NCI-H526 treated with DMSO at 0.1 percent for 48 hours (cell line): Measurements from ENCODE around the gene SND1.

Source experiments
- DNase-seq: peaks from one replicate; lab custom pipeline; 2025; lab: John Stamatoyannopoulos, UW

SND1 gene

DNA sequence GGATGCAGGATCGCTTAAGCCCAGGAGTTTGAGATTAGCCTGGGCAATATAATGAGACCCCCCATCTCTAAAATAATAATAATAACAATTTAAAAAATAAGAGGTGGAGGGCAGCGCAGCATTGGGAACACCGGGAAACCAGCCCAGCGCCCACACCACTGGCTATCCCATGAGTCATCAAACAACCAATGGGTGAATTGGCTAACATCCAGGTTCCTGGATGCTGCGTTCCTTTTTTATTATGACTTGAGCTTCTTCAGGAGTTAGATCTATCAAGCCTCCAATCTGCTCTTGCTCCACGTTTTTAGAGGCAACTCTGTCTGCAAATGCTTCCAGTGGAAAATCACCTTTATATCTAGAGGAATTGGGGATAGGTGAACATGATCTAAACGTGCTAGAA lies 389.2 kb downstream of the SND1 start:
- no peak for DNase-seq

GRCh38 chr7:128042012-128042411 lies 390.0 kb downstream of the SND1 start:
- DNase-seq = no peak

GRCh38 chr7:128044064-128044463 lies 392.1 kb downstream of the SND1 start:
- no peak for DNase-seq

GRCh38 chr7:128045158-128045557 lies 393.2 kb downstream of the SND1 start:
- DNase-seq = no peak

DNA sequence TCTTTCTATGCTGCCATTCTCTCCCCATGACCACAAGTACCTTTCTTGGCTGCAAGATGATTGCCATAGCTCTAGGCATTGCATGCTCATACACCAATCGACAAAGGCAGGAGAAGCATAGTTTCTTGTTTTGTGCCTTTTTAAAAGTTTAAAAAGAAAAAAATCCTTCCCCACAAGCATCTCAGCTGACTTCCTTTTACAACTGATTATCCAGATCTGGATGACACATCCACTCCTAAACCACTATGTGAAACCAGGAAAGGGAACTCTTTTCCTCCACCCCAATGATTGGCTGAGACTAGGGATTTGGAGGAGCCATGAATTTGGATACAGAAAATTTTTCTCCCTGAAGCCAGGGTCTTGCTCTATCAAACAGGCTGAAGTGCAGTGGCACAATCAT lies 393.8 kb downstream of the SND1 start:
- no peak for DNase-seq

DNA sequence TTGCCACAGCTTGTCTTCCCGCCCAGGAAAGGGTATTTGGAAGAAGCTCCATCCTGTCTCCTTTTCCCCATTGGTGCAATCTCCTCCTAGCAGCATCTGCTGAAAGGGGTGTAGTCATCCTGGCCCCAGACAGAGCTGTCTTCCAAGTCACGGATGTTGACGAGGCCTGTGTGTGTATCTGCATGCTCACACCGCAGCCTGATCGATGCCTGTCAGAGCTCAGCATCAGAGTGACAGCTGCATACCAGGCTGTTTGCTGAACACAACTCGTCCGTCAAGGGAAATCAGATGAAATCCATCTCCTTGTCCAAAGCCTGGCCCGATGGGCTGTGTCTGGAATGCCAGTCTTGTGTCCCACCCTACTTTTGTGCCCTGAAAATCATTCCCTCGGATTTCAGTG lies 400.4 kb downstream of the SND1 start:
- no peak for DNase-seq

DNA sequence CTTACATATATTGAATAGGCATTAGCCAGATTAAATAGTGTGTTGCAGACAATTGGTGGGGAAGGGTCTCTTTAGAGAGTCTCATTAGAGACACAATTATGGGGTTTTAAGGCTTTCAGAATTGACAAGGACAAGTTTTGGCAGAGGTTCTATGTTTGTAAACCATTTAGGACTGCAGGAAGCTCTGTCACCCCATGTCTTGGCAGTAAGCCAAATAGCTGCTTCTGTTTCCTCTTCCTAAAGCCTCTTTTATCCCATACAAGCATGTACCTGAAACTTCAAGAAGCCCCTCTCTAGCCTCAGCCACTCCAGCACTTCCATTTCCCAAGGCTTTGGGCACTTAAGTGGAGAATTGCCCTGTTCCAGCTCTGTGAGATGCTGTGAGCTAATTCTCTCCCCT lies 401.0 kb downstream of the SND1 start:
- DNase-seq = no peak

DNA sequence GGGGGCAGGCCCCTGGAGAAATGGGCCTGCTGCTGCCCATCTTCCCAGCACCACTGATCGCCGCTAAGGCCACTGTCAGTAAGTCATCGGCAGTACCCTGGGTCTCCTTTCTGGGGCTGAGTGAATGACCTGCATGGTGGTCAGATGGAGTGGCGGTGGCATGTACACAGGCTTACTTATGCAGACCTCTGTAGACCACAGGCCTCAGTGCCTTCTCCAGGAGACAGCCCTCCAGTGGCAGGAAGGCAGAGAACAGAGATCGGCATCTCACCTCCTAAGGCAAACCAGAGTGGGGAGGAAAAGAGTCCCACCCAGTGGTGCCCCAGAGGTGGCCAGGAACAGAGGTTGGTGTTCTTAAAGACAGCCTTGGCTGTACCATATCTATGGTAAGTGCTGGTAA lies 402.0 kb downstream of the SND1 start:
- DNase-seq = no peak

GRCh38 chr7:128054511-128054910 lies 402.5 kb downstream of the SND1 start:
- DNase-seq = no peak

DNA sequence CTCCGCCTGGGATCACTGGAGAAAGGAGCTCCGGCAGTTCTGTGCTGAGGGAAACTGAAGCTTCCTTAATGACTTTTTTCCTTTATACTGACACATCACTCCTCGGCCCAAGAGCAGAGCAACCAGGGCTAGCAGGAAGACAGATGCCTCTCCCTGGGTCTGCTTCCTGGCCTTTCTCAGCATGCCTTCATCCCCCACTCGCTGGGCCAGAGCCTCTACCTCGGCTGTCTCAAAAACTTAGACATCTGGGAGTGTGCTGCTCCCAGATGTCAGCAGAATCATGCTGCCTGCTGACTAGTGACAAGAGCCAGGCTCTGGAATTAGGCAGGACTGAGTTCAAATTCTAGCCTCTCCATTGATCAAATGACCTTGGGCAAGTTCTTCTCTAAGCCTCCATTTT lies 403.6 kb downstream of the SND1 start:
- DNase-seq = no peak

- DNase-seq = no peak
Observed at GRCh38 chr7:128056901-128057300, 404.9 kb downstream of the SND1 start.

DNA sequence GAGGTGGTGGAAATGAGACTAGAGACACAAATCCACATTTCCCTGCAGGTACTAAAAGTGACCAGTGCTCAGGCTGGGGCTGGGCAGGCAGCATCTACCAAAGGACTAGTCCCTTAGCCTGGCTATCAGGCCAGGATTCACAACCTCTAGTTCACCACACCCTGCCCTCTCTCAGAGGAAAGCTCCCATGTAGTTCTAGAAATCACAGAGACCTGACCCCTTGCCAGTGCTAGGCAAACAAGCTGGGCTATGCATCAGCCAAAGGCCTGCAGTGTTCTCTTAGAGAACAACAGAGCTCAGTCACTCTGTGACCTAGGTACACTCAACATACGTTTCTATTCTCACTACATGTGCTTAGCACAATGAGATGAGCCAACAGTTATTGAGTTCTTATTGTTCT lies 405.9 kb downstream of the SND1 start:
- DNase-seq = no peak

DNA sequence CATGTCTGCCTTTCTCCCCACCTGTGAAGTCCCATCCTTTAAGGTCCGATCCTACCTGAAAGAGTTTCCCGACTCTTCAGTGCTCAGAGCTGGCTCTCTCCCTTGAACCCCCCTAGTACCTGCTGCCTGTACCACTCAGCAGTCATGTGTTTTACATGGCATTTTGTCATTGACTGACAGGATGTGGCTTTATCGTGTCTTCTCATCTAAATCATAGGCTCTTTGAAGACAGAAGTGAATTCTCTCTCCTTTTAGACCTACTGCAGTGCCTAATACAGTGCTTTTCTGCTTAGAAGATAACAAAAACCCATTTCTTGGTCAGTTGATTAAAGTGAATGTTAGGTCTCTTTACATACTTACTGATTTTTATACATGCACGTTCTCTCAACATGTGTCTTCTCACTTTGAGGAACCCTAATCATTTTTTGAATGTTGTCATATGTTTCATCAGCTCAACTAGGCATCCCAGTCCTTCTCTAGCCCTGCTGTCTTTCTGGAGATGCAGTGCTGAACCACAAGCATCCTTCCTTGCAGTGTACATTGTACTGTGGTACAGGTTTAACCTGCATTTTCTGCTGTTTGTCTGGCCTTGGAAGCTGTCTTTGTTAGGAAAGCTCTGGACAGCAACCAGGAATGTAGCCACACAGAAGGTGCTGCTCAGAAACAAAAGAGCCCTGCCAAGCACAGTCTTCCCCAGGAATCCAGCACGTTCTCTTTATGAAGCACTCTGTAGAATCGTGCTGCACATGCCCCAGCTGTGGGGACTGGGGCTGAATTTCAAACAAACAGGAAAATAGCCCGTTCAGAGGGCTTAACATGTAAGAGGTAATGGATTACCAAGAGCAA lies 407.4 kb downstream of the SND1 start:
- no peak for DNase-seq

DNA sequence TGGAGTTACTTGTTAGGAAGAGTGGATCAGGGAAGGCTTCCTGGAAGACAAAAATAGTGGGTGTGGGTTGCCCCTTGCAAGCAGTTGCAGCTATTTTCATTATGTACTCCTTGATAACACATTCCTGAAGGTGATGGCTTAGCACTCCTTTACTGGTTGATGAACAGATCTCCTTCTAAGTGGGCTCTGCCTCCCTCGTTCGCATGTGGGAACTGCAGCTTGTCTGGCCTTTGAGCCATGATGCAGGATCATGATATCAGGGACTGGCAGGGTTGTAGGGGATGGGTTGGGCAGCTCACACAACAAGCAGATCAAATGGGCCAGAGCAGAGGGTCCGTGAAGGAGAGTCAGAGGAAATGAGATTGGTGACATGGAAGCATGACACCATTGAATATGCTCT lies 408.0 kb downstream of the SND1 start:
- no peak for DNase-seq

DNA sequence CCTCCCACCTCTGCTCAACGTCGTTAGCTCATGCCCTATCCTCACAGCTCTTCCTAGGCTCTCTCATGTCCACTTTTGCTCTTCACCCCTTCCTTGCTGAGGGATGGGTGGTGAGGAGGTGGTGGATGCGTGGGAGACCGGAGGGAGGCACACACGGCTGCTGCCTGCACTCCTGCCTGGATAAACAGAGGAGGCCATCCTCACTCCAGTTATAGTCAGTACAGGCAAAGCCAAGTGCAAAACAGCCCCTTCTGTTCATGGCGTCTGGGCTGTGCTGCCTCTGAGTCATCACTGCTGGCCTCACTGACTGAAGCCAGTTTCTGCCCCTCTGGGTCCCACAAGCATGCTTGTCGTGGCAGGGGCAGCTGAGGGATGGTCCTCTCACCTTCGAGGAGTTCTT lies 411.1 kb downstream of the SND1 start:
- DNase-seq = no peak

- no peak for DNase-seq
Observed at GRCh38 chr7:128065872-128066271, 413.9 kb downstream of the SND1 start.

GRCh38 chr7:128066395-128066794 lies 414.4 kb downstream of the SND1 start:
- DNase-seq = no peak

- DNase-seq = no peak
Observed at GRCh38 chr7:128066858-128067257, 414.9 kb downstream of the SND1 start.

DNA sequence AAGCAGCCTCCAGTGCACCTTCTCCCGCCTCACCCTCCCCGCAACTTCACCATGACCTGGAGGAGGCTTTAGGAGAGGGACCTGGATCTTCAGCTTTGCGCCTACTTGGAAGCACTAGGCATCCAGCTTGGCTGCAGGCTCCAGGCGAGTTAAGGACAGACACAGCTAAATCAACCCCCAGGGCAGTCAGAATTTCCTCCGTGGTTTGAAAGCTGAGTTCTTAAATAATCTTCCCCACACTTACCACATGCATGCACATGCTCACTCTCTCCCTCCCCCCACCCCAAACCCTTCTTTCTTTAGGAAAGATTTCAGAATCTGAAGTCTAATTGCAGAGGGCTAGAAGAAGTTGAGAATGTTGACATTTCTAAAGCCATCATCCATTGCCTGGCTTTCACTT lies 416.0 kb downstream of the SND1 start:
- no peak for DNase-seq

DNA sequence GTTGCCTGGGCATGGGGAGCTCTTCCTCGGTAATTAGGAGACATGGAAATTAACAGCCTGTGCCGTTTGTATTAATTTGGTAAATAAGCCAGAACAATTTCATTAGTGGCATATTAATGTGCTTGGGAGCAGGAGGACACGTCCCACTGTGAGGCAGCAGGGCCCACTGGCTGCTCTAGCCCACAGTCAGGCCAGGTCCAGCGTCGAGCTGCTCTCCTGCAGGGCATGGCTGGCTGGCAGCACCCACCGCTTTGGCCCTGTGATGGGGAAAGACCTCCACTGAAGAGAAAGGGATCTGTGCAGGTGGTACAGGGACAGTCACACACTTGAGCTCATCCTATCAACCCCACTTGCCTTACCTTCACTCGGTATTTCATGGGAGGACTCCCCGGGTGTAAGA lies 416.8 kb downstream of the SND1 start:
- no peak for DNase-seq

DNA sequence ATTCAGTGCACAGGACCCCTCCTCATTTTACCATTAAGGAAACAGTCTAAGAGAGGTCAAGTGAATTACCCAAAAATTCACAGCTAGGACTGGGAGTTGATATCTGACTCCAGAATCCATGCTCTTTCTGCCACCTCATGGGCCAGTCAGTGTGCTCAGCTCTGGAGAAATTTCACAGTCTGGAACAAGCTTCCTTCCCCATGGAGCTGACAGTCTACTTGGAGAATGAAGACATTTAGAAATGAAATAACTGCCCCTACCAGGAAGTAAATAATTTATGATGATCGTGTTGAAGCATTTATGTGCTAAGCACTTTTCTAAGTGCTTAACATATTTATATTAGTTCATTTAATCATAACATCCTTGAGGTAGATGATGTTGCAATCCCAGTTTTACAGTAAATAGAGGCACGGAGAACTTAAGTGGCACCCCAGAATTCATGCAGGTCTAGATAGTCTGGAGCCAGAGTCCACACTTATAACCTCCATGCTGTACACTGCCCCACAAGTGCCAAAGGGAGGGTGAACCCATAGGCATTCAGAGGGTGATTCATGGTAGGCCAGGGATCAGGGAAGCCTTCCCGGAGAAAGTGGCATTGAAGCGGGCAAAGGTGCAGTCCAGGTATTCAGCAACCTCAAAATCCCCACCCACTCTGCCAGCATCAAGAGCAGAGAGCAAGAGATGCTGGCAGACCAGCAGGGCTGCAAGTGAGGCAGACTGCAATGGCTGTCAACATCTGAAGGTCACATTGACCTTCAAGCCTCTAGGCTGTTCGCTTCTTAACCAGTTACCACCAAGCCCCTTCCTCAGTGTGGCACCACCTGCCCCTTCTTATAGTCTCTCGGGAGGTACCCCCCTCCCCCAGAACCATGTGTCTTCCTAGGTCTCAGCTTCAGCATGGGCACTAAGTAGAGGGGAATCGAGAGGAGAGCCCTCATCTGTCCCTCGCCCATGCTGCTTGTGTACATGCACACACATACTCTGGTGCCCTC lies 417.7 kb downstream of the SND1 start:
- DNase-seq = no peak

- DNase-seq = no peak
Observed at GRCh38 chr7:128071376-128071775, 419.4 kb downstream of the SND1 start.

GRCh38 chr7:128071801-128072200 lies 419.8 kb downstream of the SND1 start:
- DNase-seq = no peak
